ENCODE data around the gene STAG1. TPM values are rescaled to one million over a fixed set of nuclear protein-coding genes. Genes with fewer than 3 reads are reported as not detected.

STAG1 gene
- polyA plus RNA-seq, 3 donors: 7.2 to 10.0 (median 7.5) TPM

DNA sequence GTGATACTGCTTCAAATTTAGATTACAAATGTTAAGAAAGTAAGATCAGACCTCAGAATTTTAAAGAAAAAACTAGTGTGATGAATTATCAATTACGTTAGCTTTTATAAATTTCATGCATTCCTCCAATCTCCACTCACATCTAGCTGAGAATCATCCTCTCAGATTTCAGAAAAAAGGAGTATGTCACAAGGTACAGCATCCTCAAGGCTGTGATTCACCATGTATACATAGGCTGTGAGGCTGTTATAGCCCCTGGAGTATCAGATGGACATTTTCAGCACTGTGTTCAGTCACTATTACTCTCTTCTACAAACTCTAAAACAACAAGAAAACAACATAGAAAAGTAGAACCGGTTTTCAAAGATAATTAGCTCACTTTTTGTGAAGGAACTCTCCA lies 287.7 kb downstream of the STAG1 start:
- peaks cover 2% of the 10 kb centered on the region for H3K79me2 ChIP-seq (ENCODE audit: insufficient read depth, low read length)
- peaks cover 0 to 15% (median 10%) of the 10 kb centered on the region in 7 donors for H3K9me3 Mint-ChIP-seq
- intact Hi-C loops (cut with micrococcal nuclease): no loop called here
- no peak for DNase-seq
- peaks cover 14 to 49% of the 10 kb centered on the region in 2 donors for H3K36me3 ChIP-seq (replicated peaks in 1 of 2; ENCODE audit: control insufficient read depth in 1 of 2, insufficient read depth in 2 of 2, low read length in 2 of 2)
- no peak overlapping the region for H2AFZ ChIP-seq (ENCODE audit: insufficient read depth, low read depth, low read length, poor library complexity, severe bottlenecking)
- TF ChIP-seq CTCF (IDR thresholded peaks at IDR 0.05): no peak
- H3K4me1 ChIP-seq (ENCODE audit: control insufficient read depth in 1 of 2, insufficient read depth in 2 of 2, low read length in 2 of 2): no peaks in the 10 kb centered on the region
- H3K9me3 ChIP-seq (replicated peaks in 1 of 2; ENCODE audit: control insufficient read depth in 1 of 2, insufficient read depth in 1 of 2, low read length in 2 of 2): no peaks in the 10 kb centered on the region
- H3K36me3 Mint-ChIP-seq: peaks cover 45 to 57% of the 10 kb centered on the region in 2 donors
- no peak overlapping the region for H3K4me3 ChIP-seq (replicated peaks in 1 of 3; ENCODE audit: low read depth in 2 of 3, low read length in 3 of 3)
- H3K27me3 ChIP-seq (ENCODE audit: control insufficient read depth in 2 of 2, insufficient read depth in 2 of 2, low read length in 2 of 2): no peaks in the 10 kb centered on the region
- H3K27ac ChIP-seq (ENCODE audit: low read depth in 1 of 2, low read length in 2 of 2): no peak overlapping the region
- no peaks in the 10 kb centered on the region for H3K27me3 Mint-ChIP-seq (ENCODE audit: low read depth in 3 of 3)
- no peaks in the 10 kb centered on the region for H3K4me1 Mint-ChIP-seq
- no peak overlapping the region for H3K27ac Mint-ChIP-seq
- H3K4me3 Mint-ChIP-seq: no peak overlapping the region
- H3K4me2 ChIP-seq (replicated peaks; ENCODE audit: extremely low read depth, low read length, poor library complexity, severe bottlenecking): no peak overlapping the region
- WGBS (ENCODE audit: insufficient coverage): 100% methylated on average over 1 of the region's 2 CpGs
- no peaks in the 10 kb centered on the region for H4K20me1 ChIP-seq (ENCODE audit: insufficient read depth, low read length)
- no peak overlapping the region for H3K9ac ChIP-seq (ENCODE audit: insufficient read depth, low read length, poor library complexity, severe bottlenecking)

- H3K4me2 ChIP-seq (replicated peaks; ENCODE audit: extremely low read depth, low read length, poor library complexity, severe bottlenecking): no peak overlapping the region
- Mint-ChIP-seq H3K4me1 (no peaks in the 10 kb centered on the region), H3K27me3 (ENCODE audit: low read depth in 3 of 3) (no peaks in the 10 kb centered on the region), H3K9me3 (peaks cover 8 to 25% (median 16%) of the 10 kb centered on the region in 7 donors), H3K27ac (no peak overlapping the region), H3K4me3 (no peak overlapping the region), H3K36me3 (peaks cover 49 to 67% of the 10 kb centered on the region in 2 donors)
- no peaks in the 10 kb centered on the region for H3K27me3 ChIP-seq (ENCODE audit: control insufficient read depth in 2 of 2, insufficient read depth in 2 of 2, low read length in 2 of 2)
- H3K9ac ChIP-seq (ENCODE audit: insufficient read depth, low read length, poor library complexity, severe bottlenecking): no peak overlapping the region
- no peak for DNase-seq
- H3K79me2 ChIP-seq (ENCODE audit: insufficient read depth, low read length): peaks cover 2% of the 10 kb centered on the region
- no peaks in the 10 kb centered on the region for H4K20me1 ChIP-seq (ENCODE audit: insufficient read depth, low read length)
- TF ChIP-seq CTCF (IDR thresholded peaks at IDR 0.05): no peak
- no peak overlapping the region for H3K4me3 ChIP-seq (replicated peaks in 1 of 3; ENCODE audit: low read depth in 2 of 3, low read length in 3 of 3)
- no peak overlapping the region for H3K27ac ChIP-seq (ENCODE audit: low read depth in 1 of 2, low read length in 2 of 2)
- peaks cover 2 to 6% of the 10 kb centered on the region in 2 donors for H3K9me3 ChIP-seq (replicated peaks in 1 of 2; ENCODE audit: control insufficient read depth in 1 of 2, insufficient read depth in 1 of 2, low read length in 2 of 2)
- intact Hi-C loops (cut with micrococcal nuclease): no loop called here
- H2AFZ ChIP-seq (ENCODE audit: insufficient read depth, low read depth, low read length, poor library complexity, severe bottlenecking): no peak overlapping the region
- H3K36me3 ChIP-seq (replicated peaks in 1 of 2; ENCODE audit: control insufficient read depth in 1 of 2, insufficient read depth in 2 of 2, low read length in 2 of 2): peaks cover 14 to 60% of the 10 kb centered on the region in 2 donors
- H3K4me1 ChIP-seq (ENCODE audit: control insufficient read depth in 1 of 2, insufficient read depth in 2 of 2, low read length in 2 of 2): no peaks in the 10 kb centered on the region
Measured at GRCh38 chr3:136463170-136463569, 289.0 kb downstream of the STAG1 start.

Data from CD14-positive monocyte (primary cell).